ENCODE results near the gene STARD3. TPM values are rescaled to one million over a fixed set of nuclear protein-coding genes. Genes with fewer than 3 reads are reported as not detected.

Gene STARD3
- total RNA-seq, 1 experiment from 2014 or later, result 2,579 TPM

- no TSS peak for BruUV-seq (replicated peaks)
- DNase-seq, result peak; percentile 86
- no peaks in the 10 kb centered on the region for H3K9me3 Mint-ChIP-seq (ENCODE audit: low read depth, unreplicated experiment)
- H3K27ac Mint-ChIP-seq (ENCODE audit: unreplicated experiment), result peak overlapping the region; percentile 1
- H3K27me3 Mint-ChIP-seq (ENCODE audit: unreplicated experiment), result peaks cover 62% of the 10 kb centered on the region
- peaks cover 80% of the 10 kb centered on the region for H3K36me3 Mint-ChIP-seq (ENCODE audit: insufficient read depth, unreplicated experiment)
- intact Hi-C loops (cut with micrococcal nuclease; ENCODE audit: unreplicated experiment), result no loop called here
- CTCF ChIA-PET, result interaction anchor here (0.6 to 161.2 kb wide), 25 partner anchors 46 to 810 kb away, joined by 3 to 42089 read pairs (median 5); partner anchors contain the start of genes ERBB2, GRB7, GSDMA and GSDMB
- H3K4me3 Mint-ChIP-seq (ENCODE audit: low read depth, unreplicated experiment), result peak overlapping the region; percentile 28
- TF ChIP-seq CTCF (IDR thresholded peaks at IDR 0.05; ENCODE audit: unreplicated experiment), result no peak
- peaks cover 62% of the 10 kb centered on the region for H3K4me1 Mint-ChIP-seq (ENCODE audit: low read depth, unreplicated experiment)
These were observed 29.3 kb downstream of the STARD3 start for GRCh38 chr17:39666231-39666600.

- intact Hi-C loops (cut with micrococcal nuclease; ENCODE audit: unreplicated experiment), result loop anchor here (1.0 kb wide), 1 partner anchor 283 kb away; no protein-coding TSS in a partner anchor
- no peak for TF ChIP-seq CTCF (IDR thresholded peaks at IDR 0.05; ENCODE audit: unreplicated experiment)
- DNase-seq, result peak; percentile 97
- H3K36me3 Mint-ChIP-seq (ENCODE audit: insufficient read depth, unreplicated experiment), result peaks cover 77% of the 10 kb centered on the region
- peak overlapping the region; percentile 28 for H3K4me3 Mint-ChIP-seq (ENCODE audit: low read depth, unreplicated experiment)
- H3K9me3 Mint-ChIP-seq (ENCODE audit: low read depth, unreplicated experiment), result no peaks in the 10 kb centered on the region
- BruUV-seq (replicated peaks), result no TSS peak
- peaks cover 67% of the 10 kb centered on the region for H3K27me3 Mint-ChIP-seq (ENCODE audit: unreplicated experiment)
- CTCF ChIA-PET, result interaction anchor here (0.5 to 161.2 kb wide), 32 partner anchors 46 to 1244 kb away, joined by 3 to 42089 read pairs (median 4); partner anchors contain the start of genes ERBB2, GRB7, GSDMA and GSDMB
- H3K4me1 Mint-ChIP-seq (ENCODE audit: low read depth, unreplicated experiment), result peaks cover 65% of the 10 kb centered on the region
- peak overlapping the region; percentile 6 for H3K27ac Mint-ChIP-seq (ENCODE audit: unreplicated experiment)
These were observed 29.8 kb downstream of the STARD3 start for GRCh38 chr17:39666601-39667261.

- Mint-ChIP-seq H3K4me1 (ENCODE audit: low read depth, unreplicated experiment) (peaks cover 66% of the 10 kb centered on the region), H3K4me3 (ENCODE audit: low read depth, unreplicated experiment) (peak overlapping the region; percentile 24), H3K27ac (ENCODE audit: unreplicated experiment) (peak overlapping the region; percentile 6), H3K36me3 (ENCODE audit: insufficient read depth, unreplicated experiment) (peaks cover 77% of the 10 kb centered on the region), H3K9me3 (ENCODE audit: low read depth, unreplicated experiment) (no peaks in the 10 kb centered on the region), H3K27me3 (ENCODE audit: unreplicated experiment) (peaks cover 69% of the 10 kb centered on the region)
- no TSS peak for BruUV-seq (replicated peaks)
- peak; percentile 96 for DNase-seq
- CTCF ChIA-PET, result interaction anchor here (0.5 to 161.2 kb wide), 30 partner anchors 47 to 1243 kb away, joined by 3 to 42089 read pairs (median 5); partner anchors contain the start of genes ERBB2, GRB7, GSDMA and GSDMB
- intact Hi-C loops (cut with micrococcal nuclease; ENCODE audit: unreplicated experiment), result loop anchor here (1.0 kb wide), 1 partner anchor 282 kb away; no protein-coding TSS in a partner anchor
- no peak for TF ChIP-seq CTCF (IDR thresholded peaks at IDR 0.05; ENCODE audit: unreplicated experiment)
These were observed 30.5 kb downstream of the STARD3 start for GRCh38 chr17:39667262-39667944.

Measured in Calu3 (cell line).